ENCODE data around the gene PTPRD. TPM values are rescaled to one million over a fixed set of nuclear protein-coding genes. Genes with fewer than 3 reads are reported as not detected.
"Not testable (repeated sequence)": the region's sequence is repeated elsewhere in the genome, so short reads cannot be mapped to it uniquely, and the experiment has no call there.

The PTPRD gene
- polyA plus RNA-seq, 4 donors, result 99.8 to 230 (median 118) TPM

DNA sequence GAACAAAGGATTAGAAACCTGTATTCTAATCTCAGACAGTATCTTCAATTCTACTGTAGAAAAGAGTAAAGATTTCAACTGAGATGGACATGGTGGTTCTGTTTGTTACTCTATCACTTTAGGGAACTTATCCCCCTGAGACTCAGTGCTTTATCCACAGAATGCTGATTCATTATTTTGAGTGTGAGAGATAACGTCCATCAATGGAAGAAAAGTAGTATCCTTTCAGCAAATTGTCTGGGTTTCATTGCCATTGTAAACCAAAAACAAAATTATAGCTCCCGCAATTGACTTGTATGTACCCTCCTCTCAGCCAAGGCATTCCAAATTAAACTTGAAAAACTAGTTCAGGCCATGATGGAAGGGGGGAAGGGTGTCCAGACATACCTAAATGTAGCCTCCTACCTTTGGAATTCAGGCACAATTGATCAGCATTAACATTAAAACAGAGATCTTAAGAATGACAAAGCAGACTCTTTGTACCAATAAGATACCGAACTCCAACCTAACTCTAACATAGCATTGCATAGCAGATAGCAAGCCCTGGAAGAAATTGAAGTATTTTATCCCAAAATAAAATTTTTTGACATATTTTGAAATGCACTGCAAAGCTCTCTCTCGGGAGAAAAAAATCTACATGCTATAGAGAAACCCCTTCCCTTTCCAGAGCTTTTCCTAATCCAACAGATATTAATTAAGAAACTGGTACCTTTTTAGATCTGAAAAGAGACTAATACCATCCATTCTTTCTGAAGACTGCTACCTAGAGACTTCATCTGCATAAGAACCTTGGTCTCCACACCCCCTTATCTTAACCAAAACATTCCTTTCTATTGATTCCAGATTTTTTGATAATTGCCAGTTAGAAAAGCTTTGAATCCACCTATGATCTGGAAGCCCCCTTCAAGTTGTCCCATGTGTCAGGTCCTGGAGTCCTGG is 1055.7 kb downstream of the PTPRD start:
- no peak for DNase-seq (ENCODE audit: low read depth in 4 of 4, low spot score in 3 of 4)

- DNase-seq (ENCODE audit: low read depth in 4 of 4, low spot score in 3 of 4), result no peak
Measured at GRCh38 chr9:9552665-9553064, 1060.1 kb downstream of the PTPRD start.

DNA sequence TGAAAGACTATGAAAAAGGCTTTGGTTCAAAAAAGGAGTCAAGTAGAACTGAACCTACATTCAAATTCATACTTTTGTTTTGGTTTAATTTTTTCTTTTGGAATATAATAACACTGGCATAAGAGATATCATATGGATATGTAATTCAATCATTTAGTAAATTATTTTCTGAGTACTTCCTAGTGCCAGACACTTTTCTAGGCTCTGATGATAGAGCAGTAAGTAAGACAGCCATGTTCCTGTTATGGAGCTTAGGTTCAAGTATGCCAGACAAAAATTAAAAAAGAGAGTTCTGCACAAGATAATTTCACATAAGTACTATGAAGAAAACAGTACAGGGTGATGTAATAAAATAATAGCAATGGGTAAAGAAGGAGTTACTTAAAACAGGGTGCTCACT is 1074.0 kb downstream of the PTPRD start:
- DNase-seq (ENCODE audit: low read depth in 4 of 4, low spot score in 3 of 4), result no peak

DNA sequence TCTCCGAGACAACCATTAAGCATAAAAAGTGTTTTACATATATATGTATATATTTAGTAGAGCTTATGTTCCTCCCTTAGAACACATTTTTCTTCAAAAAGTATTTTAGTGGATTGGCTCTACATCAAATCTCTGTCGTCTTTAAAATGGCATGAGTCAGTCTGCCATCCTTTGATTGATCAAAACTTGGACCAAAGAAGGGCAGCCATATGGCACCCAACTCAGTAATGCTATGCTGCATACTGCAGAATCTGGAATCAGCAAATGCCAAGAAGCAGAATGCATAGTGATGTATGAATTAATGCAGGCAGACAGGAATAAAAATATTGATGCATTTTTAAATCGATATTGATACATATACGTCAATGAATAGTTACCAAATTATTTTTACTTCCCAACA is 1074.4 kb downstream of the PTPRD start:
- DNase-seq (ENCODE audit: low read depth in 4 of 4, low spot score in 3 of 4), result no peak

DNA sequence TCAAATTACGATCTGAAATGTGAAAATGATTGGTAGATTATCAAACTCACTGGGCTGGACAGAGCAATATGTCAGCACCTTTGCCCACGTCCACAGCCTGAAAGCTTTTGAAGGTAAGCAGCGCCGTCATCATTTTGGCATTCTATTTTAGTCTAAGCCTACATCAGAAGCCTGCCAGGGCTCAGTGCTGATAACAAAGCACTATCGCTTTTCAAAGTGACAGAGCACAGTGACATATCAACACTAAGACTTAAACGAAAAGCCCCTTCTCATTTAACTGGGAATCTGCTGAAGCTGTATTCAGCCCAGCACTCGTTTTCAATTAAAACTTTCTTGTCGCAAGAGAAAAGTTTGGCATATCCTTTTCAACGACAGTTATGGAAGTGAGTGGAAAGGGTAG is 1076.3 kb downstream of the PTPRD start:
- no peak for DNase-seq (ENCODE audit: low read depth in 4 of 4, low spot score in 3 of 4)

GRCh38 chr9:9523476-9524139 is 1089.2 kb downstream of the PTPRD start:
- DNase-seq (ENCODE audit: low read depth in 4 of 4, low spot score in 3 of 4), result peak in 1 of 4 donors; percentile 36

DNA sequence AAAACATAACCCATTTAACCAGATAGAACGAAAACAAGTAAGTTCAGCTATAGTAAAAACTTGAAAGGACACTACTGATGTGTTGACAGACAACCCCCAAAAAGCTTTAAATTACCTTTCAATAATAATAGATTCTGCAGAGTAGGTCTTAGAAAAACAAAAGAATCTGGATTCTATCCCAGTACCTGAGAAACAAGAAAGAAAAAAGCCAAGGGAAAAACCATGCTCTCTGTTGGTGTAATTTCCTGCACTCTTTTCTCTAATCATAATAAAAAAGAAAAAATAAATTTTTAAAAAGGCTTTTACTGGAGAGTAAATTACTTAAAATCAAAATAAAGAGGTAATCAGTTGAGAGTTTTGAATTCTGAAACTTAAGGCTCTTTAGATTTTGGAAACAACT is 1090.4 kb downstream of the PTPRD start:
- no peak for DNase-seq (ENCODE audit: low read depth in 4 of 4, low spot score in 3 of 4)

DNA sequence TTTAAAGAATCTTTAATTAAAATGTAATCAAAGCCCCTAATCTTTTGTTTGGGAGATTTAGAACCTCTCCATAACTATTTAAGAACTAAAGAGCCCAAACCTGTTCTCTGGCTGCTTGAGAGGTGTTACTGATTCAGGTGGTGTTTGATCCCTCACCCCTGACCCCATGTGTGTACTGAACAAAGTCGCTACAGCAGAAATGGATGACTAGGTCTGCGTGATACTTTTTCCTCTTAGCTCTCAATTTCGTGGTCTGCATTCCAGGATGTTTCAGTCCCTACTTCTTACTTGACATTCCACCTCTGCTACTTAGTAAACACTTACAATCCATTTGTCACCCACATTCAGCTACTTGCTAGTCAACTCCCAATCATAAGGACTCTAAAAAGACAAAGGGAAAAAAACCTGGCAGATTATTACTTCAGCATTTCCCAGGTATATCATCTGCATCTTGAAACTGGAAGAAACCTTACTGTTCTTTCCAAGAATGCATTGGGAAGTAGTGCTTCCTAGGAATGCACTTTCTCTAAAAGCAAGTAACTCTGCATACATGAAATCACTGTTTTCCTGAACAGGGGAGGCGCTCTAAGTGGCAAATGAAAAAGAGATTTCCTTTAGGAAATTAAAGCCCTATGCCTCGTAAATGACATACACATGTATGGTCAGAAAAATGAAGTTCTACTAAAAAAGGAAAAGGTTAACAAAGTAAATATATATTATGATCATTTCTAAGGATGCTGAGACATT is 1091.6 kb downstream of the PTPRD start:
- no peak for DNase-seq (ENCODE audit: low read depth in 4 of 4, low spot score in 3 of 4)

DNA sequence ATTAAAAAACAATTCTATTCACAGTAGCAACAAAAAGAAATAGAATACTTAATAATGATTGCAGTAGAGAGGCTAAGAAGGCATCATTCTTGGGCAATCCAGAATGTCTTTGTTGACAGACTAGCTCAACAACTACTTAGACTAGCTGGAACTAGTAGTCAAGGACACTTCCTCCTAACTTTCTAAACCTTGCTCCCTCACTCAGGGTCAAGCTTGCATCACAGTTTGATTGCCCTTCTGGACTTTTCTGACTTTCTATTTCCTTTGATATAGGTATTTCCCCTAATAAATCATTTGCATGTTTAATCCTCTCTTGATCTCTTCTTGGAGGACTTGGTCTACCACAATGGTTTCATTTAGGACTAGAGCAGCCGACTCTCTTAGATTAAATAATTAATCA is 1107.9 kb downstream of the PTPRD start:
- no peak for DNase-seq (ENCODE audit: low read depth in 4 of 4, low spot score in 3 of 4)

DNA sequence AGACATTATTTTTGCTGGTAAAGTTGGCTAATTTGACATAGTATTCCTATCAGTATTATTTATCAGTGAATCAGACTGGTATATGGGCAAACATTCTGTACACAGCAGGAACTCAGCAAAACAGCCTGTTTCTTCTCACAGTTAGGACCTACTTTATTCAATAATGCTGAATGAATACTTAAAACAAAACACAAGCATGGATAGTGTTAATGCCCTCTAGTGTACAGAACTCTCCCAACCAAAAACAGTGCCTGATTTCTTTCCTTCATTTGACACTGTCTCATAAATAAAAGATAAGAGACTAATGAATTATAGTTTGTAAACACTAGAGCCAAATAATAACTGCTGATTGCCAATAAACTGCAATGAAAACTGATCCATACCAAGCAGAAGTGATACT is 1113.3 kb downstream of the PTPRD start:
- no peak for DNase-seq (ENCODE audit: low read depth in 4 of 4, low spot score in 3 of 4)

- no peak for DNase-seq (ENCODE audit: low read depth in 4 of 4, low spot score in 3 of 4)
Measured at GRCh38 chr9:9498846-9499245, 1114.0 kb downstream of the PTPRD start.

- no peak for DNase-seq (ENCODE audit: low read depth in 4 of 4, low spot score in 3 of 4)
Measured at GRCh38 chr9:9498128-9498527, 1114.7 kb downstream of the PTPRD start.

- DNase-seq (ENCODE audit: low read depth in 4 of 4, low spot score in 3 of 4), result no peak
Measured at GRCh38 chr9:9494336-9494735, 1118.5 kb downstream of the PTPRD start.

GRCh38 chr9:9492506-9492905 is 1120.3 kb downstream of the PTPRD start:
- DNase-seq (ENCODE audit: low read depth in 4 of 4, low spot score in 3 of 4), result no peak

GRCh38 chr9:9489183-9489582 is 1123.6 kb downstream of the PTPRD start:
- no peak for DNase-seq (ENCODE audit: low read depth in 4 of 4, low spot score in 3 of 4)

DNA sequence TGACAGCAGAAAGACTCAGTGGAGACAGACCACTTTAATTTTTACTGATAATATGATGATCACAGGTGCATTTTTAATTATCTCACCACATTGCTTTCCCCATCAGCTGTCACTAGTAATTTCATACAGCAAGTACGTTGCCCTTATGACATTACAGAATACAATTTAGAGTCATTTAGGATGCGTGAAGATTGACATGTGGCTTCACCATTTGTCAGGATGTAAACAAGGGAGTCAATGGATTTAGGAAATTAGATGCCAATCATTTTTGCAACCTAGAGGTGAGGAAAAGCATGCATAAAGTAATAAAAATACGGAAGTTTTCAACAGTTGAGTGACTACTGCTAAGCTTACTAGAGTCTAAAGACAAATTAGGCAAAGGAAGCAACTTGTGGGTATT is 1129.6 kb downstream of the PTPRD start:
- DNase-seq (ENCODE audit: low read depth in 4 of 4, low spot score in 3 of 4), result no peak

DNA sequence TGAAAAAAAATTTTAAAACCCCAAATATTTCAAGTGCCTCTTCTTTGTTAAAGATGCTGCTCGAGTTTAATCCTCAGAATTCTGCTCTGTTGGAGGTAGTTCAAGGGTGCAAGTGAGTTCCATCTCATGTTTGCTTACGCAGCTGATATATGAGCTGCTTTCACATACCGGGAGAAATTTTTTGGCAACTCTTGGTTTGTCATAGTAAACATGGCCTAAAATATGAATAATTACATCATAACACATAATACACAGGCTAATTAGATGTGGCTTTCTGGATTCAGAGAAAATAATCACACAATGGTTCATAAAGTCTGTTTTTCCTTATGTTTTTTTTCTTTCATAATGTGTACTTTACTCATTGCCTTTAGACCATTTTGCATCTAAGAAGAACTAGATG is 1134.1 kb downstream of the PTPRD start:
- DNase-seq (ENCODE audit: low read depth in 4 of 4, low spot score in 3 of 4), result no peak

- no peak for DNase-seq (ENCODE audit: low read depth in 4 of 4, low spot score in 3 of 4)
Measured at GRCh38 chr9:9469271-9469670, 1143.5 kb downstream of the PTPRD start.

DNA sequence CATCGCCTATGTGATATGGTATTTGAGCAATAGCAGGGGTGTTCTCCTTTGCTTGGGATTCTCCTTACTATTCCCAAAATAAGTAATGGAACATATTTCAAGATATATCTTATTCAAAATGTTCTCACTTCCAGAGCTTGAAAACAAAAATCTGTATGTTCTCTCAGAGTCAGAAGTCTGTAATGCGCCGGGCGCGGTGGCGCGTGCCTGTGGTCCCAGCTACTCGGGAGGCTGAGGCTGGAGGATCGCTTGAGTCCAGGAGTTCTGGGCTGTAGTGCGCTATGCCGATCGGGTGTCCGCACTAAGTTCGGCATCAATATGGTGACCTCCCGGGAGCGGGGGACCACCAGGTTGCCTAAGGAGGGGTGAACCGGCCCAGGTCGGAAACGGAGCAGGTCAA is 1170.9 kb downstream of the PTPRD start:
- DNase-seq (ENCODE audit: low read depth in 4 of 4, low spot score in 3 of 4), result not testable (repeated sequence)

GRCh38 chr9:9437641-9438040 is 1175.2 kb downstream of the PTPRD start:
- DNase-seq (ENCODE audit: low read depth in 4 of 4, low spot score in 3 of 4), result no peak

GRCh38 chr9:9426454-9426853 is 1186.3 kb downstream of the PTPRD start:
- DNase-seq (ENCODE audit: low read depth in 4 of 4, low spot score in 3 of 4), result not testable (repeated sequence)

Data from left renal pelvis (tissue), 4 donors.